HG02840 (cell line): Measurements from ENCODE around the gene LLGL2.

Experiments
- ATAC-seq: cut with Tn5 transposase; IDR thresholded peaks from one replicate; pipeline ENCODE4 v1.9.1; 2021; ENCODE audit warnings: mild to moderate bottlenecking, moderate library complexity, moderate number of reproducible peaks; ENCODE audit not compliant: unreplicated experiment, low FRiP score

LLGL2 gene

GRCh38 chr17:75607086-75607485 is 81.6 kb downstream of the LLGL2 start:
- ATAC-seq: no peak

DNA sequence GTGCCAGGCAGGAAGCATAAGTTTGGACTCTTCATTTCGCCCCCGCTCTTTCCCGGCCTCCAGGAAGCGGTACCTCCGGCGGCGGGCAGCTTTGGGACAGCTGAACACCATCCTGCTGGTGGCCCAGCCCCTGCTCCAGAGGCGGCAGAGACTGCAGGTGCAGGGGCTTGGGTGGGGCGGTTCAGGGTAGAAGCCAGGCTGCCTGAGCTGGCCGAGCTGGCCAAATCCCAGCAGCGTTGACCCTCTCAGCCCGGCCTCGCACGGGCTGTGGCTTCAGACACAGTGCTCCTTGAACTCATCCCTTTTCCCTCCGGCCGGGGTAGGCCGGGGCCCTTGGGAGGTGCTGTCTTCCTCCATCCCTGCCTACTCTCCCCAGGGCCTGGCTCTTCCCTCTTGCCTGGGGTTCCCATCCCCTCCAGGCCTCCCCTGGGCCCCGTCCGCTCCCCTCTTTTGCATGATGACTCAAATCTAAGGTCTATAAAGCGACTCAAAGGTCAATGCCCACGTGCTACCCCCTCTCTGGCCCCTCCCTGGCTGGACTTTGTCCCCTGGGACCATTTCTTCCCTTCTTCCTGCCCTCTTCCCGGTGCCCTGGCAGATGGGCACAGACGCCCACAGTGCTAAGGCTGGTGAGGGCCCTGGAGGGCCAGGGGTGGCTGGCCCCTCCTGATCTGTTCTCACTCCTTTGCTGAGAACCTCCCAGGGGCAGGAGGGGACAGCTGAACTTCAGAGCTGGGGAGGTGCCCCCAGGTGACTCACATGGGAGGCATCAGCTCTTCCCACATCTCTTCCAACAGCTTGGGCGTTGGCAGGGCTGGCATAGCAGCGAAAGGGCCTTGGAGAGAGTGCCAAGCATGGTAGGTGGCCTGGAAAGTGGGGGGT is 84.8 kb downstream of the LLGL2 start:
- ATAC-seq: no peak

- no peak for ATAC-seq
Observed at GRCh38 chr17:75611851-75612429, 86.4 kb downstream of the LLGL2 start.

- ATAC-seq: no peak
Observed at GRCh38 chr17:75612906-75613626, 87.6 kb downstream of the LLGL2 start.

GRCh38 chr17:75614006-75614405 is 88.5 kb downstream of the LLGL2 start:
- no peak for ATAC-seq

DNA sequence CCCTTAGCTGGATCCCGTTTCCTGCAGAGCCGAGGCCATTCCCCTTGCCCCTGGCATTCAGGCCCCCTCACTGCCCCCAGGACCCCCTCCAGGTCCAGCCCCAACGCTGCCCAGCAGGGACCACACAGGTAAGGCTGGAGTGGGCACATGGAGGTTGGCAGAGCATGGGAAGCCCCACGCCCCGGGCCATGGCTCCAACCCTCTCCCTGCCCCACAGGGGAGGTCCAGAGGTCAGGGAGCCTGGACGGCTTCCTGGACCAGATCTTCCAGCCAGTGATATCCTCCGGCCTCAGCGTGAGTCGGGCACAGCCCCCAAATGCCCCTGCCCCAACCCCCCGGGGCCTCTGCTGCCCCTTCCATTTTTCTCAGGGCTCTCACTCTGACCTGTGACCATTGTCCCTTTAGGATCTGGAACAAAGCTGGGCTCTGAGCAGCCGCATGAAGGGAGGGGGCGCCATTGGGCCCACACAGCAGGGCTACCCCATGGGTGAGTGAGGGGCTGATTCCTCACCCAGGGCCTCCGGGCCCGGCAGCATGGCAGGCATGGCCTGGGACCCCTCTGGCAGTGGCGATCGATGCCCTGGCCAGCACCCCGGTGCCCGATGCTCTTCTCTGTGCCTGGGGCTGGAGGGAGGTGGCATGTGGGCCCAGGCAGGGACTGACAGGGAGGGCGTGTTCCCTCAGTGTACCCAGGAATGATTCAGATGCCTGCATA is 89.2 kb downstream of the LLGL2 start:
- no peak for ATAC-seq

GRCh38 chr17:75615301-75615700 is 89.8 kb downstream of the LLGL2 start:
- no peak for ATAC-seq

DNA sequence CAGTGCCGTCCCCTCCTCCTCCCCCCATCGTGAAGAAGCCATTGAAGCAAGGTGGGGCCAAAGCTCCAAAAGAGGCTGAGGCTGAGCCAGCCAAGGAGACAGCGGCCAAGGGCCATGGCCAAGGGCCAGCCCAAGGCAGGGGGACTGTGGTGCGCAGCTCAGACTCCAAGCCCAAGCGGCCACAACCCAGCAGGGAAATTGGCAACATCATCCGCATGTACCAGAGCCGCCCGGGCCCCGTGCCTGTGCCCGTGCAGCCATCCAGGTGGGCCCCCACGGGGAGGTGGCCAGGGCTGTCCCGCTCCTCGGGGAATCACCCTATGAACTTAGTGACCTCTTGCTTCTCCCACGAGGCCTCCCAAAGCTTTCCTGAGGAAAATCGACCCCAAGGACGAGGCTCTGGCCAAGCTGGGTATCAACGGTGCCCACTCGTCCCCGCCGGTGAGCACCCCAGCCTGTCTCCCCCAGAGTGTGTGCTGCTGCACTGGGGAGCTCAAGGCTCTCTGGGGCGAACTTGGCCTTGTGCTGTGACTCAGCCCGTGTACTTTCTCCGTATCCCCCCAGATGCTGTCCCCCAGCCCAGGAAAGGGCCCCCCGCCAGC is 91.1 kb downstream of the LLGL2 start:
- no peak for ATAC-seq

DNA sequence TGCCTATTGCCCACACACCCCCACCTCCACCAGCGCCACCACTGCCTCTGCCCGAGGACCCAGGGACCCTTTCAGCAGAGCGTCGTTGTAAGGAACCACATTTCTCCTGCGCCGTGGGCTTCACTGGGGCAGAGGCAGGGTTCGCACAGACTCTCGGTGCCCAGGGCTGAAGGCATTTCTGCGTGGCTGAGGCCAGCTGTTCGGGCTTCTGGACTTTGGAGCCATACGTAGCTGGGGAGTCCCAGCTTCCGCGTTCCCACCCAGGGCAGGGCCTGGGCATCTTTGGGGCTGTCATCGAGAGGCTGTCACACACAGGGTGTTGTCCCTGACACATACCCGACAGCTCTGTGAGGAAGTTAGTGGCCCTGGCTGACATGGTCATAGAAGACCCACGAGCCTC is 91.7 kb downstream of the LLGL2 start:
- ATAC-seq: no peak

- no peak for ATAC-seq
Observed at GRCh38 chr17:75617675-75618074, 92.2 kb downstream of the LLGL2 start.

- no peak for ATAC-seq
Observed at GRCh38 chr17:75619506-75620431, 94.3 kb downstream of the LLGL2 start.

DNA sequence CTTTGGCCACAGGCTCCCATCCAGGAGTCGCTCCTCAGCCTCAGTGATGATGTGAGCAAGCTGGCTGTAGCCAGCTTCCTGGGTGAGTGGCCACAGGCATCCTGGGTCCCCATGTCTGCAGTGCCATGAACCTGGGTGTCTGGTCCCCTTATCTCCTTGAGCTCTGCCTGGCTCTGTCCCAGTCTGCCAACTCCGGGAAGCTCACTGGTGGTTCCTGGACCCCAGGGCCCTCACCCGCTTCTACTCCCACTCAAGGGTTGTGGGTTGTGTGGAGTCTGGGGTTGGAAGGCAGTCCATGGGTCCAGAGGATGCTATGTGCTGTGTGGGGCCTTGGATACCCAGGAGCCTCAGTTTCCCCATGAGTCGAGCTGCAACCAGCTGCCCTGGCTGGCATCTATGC is 96.0 kb downstream of the LLGL2 start:
- no peak for ATAC-seq

GRCh38 chr17:75622076-75622475 is 96.6 kb downstream of the LLGL2 start:
- no peak for ATAC-seq

DNA sequence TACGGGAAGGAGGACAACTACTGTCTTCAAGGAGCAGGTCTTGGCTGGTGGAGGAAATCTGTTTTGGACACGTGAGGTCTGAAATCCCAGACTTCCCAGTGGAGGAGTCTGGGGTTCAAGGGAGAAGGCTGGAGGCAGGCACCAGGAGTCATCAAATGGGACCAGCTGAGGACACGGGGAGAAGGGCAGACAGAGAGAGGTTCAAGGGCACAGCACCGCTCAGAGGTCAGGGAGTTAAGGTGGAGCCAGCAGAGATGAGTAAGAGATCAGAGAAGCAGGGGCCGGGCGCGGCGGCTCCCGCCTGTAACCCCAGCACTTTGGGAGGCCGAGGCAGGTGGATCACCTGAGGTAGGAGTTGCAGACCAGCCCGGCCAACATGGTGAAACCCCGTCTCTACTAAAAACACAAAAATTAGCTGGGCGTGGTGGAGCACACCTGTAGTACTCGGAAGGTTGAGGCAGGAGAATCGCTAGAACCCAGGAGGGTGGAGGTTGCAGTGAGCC is 97.3 kb downstream of the LLGL2 start:
- ATAC-seq: no peak

GRCh38 chr17:75623386-75623785 is 97.9 kb downstream of the LLGL2 start:
- no peak for ATAC-seq

DNA sequence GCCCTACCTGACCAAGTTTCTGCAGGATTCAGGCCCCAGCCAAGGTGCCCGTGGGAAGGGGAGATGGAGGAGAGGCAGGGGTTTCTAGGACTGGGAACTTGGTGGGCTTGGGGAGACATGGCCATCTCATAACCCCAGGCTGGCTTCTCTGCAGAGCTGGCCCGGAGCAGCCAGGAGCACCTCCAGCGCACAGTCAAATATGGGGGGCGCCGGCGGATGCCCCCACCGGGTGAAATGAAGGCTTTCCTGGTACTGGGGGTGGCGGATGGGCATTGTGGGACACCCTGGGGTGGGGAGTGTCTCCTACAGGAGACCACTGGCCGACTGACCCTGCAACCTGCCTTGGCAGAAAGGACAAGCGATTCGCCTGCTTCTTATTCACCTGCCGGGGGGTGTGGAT is 98.5 kb downstream of the LLGL2 start:
- ATAC-seq: no peak
